ENCODE data around the gene SLC39A6.
"Not testable (repeated sequence)": the region's sequence is repeated elsewhere in the genome, so short reads cannot be mapped to it uniquely, and the experiment has no call there.

The SLC39A6 gene

DNA sequence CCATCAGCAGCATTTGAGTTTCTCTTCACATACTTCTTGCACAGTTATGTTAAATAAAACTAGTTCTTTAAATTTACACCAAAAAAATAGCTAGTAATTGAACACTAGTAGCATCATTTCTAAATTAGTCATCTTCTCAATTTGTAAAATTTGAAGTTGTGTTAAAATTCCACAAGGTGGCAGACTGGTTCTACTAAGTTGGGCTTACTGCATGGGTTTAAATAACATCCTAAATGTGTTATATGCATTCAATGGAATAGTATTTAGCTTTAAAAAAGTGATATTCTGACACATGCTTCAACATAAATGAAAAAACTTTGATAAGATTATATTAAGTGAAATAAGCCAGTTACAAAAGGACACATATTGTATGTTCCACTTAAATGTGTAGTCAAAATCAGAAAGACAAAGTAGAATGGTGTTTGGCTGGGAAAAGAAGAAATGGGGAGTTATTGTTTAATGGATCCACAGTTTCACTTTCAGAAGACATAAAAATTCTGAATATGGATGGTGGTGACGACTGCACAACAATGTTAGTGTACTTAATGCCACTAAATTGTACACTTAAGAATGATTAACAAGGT, 33.1 kb downstream of the SLC39A6 start:
- peak; percentile 53 for DNase-seq

DNA sequence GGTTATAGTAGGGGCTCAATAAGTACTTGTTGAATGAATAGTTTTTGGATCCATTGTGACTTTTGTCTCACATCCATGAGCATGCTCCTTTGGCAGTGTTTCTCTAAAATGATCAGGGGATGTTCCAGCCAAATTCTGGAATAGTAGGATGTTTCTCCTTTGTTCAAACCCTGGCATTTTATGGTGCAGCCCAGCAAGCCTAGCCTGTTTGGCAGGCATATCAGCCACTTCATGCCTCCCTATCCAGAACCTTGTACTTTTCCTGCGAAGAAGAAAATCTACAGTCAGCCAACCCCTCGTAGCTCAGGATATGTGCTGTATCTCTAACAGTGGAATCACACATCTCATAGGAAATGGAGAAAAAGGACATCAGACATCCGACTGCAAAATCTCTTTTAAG, 34.7 kb downstream of the SLC39A6 start:
- no peak for DNase-seq

DNA sequence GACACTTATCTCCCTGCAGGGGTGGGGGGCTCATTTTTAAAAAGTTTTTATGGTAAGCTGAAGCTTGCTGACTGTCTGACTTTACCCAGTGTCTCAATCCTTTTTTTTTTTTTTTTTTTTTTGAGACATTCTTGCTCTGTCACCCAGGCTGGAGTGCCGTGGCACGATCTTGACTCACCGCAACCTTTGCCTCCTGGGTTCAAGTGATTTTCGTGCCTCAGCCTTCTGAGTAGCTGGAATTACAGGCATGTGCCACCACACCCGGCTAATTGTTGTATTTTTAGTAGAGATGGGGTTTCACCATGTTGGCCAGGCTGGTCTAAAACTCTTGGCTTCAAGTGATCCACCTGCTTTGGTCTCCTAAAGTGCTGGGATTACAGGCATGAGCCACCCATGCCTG, 37.0 kb downstream of the SLC39A6 start:
- DNase-seq, result not testable (repeated sequence)

DNA sequence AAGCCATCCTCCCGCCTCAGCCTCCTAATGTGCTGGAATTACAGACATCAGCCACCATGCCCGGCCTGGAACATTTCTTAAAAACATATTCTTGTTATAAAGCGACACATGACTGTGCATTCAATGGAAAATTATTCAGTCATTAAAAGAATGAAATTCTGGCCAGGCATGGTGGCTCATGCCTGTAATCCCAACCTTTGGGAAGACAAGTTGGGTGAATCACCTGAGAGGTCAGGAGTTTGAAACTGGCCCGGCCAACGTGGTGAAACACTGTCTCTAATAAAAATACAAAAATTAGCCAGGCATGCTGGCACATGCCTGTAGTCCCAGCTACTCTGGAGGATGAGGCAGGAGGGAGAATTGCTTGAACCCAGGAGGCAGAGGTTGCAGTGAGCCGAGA, 40.1 kb downstream of the SLC39A6 start:
- DNase-seq, result no peak

DNA sequence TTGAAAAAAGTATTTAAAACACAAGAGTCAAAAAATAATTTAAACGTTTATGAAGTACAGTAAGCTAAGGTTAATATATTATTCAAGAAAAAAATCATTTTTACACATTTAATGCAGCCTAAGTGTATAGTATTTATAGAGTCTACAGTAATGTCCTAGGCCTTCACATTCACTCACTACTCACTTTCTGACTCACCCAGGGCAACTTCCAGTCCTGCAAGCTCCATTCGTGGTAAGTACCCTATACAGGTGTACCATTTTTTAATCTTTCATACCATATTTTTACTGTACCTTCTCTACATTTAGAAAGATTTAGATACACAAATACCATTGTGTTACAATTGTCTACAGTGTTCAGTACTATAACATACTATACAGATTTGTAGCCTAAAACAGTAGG, 40.9 kb downstream of the SLC39A6 start:
- no peak for DNase-seq

DNA sequence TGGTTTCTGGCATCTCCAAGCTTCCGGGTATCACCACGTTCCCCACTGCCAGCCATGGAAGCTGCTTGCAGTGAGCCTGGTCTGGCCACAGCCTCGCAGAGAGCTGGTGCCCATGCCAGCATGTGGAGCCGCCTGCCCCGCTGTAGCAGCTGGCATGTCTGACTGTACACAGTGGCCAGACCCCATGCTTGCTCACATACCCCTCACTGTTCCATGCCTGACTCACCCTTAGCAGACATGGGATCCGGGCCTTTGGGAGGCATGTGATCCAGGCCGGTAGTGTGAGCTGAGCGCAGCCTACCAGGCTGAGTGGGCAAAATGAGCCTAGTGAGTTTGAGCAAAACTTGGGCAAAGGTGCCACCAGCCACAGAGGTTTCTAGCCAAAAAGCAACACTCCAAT, 43.0 kb downstream of the SLC39A6 start:
- DNase-seq, result no peak

DNA sequence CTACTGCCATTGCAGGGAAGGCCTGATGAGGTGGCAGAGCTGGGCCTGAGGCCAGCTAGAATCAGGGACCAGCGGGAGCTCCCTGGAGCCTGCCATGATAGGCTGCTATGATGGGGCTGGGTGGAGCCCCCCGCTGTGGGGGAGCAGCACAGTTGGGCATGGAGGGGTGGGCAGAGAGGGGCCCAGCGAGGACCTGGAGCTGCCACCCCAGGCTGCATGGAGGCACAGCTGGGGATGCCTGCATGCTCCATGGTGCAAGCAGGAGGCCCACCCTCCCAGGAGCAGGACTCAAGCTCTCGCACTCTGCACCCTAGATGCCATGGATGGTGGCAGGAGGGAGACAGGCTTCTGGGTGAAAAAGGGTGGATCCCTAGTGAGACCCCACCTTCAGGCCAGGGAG, 43.9 kb downstream of the SLC39A6 start:
- DNase-seq, result no peak

DNA sequence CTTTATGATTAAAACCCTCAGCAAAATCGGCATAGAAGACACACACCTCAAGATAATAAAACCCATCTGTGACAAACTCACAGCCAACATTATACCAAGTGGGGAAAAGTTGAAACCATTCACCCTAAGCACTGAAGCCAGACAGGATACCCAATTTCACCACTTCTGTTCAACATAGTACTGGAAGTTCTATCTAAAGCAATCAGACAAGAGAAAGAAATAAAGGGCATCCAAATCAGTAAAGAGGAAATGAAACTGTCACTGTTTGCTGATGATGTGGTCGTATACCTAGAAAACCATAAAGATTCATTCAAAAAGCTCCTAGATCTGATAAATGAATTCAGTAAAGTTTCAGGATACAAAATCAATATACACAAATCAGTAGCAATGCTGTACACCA, 45.4 kb downstream of the SLC39A6 start:
- DNase-seq, result no peak

DNA sequence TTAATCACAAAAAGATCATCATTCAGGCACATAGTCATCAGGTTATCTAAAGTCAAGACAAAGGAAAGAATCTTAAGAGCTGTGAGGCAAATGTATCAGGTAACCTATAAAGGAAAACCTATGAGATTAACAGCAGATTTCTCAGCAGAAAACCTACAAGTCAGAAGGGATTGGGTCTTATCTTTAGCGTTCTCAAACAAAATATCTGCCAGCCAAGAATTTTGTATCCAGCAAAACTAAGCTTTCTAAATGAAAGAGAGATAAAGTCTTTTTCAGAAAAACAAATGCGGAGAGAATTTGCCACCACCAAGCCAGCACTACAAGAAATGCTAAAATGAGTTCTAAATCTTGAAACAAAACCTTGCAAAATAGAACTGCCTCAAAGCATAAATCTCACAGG, 48.0 kb downstream of the SLC39A6 start:
- DNase-seq, result not testable (repeated sequence)

DNA sequence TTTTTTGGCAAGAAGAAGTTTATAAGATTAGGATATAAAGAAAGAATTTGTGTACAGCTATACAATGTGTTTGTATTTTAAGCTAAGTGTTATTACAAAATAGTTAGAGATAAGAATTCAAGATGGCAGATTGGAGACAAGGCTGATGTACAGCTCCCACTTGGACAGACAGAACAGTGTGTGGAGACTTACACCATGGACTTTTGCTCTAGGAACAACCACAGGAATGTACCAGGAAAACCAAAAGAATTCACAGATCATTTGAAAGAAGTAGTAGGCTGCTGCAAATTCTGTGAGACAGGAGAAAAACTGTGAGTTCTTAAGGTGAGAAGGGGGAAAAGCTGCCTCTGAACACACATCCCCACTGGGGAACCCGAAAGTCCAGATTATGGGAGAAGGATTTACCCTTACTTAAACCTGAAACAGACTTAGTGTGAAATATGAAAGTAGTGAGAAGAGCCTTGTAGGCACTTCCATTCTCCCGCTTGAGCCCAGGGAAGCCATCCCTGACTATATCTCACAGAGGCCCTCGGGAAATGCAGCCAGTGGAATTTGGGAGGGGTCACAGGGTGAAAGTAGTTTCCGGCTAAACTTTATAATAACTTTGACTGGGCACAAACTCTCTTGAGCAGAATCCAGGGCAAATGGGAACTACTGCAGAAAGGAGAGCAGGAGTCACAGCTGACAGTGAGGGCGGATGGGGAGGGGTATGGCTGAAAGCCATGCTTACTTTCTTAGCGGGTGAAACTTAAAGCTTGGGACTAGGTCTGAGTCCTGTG, 50.2 kb downstream of the SLC39A6 start:
- no peak for DNase-seq

DNA sequence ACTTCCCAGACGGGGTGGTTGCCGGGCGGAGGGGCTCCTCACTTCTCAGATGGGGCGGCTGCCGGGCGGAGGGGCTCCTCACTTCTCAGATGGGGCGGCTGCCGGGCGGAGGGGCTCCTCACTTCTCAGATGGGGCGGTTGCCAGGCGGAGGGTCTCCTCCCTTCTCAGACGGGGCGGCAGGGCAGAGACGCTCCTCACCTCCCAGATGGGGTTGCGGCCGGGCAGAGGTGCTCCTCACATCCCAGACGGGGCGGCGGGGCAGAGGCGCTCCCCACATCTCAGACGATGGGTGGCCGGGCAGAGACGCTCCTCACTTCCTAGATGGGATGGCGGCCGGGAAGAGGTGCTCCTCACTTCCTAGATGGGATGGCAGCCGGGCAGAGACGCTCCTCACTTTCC, 51.4 kb downstream of the SLC39A6 start:
- not testable (repeated sequence) for DNase-seq

DNA sequence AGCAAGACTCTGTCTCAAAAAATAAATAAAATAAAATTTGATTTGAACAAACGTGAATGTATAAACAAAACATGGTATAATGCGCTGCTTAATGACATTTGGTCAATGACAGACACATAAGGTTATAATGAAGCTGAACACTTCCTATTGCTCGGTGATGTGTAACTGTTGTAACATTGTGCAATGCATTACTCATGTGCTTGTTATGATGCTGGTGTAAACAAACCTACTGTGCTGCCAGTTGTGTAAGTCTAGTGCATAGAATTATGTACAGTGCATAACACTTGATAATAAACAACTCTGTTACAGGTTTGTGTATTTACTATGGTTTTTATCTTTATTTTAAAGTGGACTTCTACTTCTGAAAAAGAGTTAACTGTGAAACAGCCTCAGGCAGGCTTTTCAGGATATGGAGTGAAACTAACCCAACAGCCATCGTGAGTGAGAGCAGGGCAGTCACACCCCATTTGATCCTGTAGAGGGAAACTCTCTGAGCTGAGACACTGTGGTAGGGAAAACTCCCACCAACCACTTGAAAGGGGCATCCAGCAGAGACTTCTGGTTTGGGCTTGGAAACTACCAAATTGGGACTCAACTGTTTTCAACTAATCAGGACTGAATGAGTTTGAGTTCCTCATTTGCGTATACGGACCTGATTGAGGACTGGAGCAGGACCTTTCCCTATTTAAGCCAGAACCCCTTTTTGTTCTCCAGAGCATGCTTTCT, 53.1 kb downstream of the SLC39A6 start:
- DNase-seq, result no peak

DNA sequence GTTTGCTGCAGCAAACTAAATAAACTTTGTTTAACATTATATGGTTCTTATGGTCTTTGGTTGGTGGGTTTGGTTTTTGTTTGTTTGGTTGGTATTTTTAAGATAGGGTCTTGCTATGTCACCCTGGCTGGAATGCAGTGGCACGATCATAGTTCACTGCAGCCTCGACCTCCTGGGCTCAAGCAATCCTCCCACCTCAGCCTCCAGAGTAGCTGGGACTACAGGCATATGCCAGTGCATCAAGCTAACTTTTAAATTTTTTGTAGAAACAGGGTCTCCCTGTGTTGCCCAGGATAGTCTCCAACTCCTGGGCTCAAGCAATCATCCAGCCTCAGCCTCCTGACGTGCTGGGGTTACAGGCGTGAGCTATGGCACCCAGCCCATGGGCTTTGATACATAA, 54.7 kb downstream of the SLC39A6 start:
- DNase-seq, result no peak

DNA sequence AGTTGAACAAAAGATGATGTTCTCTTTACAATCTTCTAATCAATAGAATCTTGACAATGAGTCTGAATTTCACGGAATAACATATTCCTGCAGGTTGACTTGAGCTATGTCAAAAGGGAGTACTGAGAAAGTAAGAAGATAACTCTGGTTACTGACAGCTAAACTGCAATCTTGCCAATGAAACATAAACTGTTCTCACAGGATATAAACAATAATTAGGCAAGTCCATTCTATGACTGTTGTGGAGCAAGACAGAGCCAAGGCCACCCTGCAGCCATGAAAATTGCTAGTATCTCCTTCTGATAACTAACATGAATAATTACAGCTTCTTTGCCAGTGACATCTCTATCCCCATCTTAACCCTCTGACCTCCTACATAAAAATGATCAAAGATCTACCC, 55.5 kb downstream of the SLC39A6 start:
- no peak for DNase-seq

DNA sequence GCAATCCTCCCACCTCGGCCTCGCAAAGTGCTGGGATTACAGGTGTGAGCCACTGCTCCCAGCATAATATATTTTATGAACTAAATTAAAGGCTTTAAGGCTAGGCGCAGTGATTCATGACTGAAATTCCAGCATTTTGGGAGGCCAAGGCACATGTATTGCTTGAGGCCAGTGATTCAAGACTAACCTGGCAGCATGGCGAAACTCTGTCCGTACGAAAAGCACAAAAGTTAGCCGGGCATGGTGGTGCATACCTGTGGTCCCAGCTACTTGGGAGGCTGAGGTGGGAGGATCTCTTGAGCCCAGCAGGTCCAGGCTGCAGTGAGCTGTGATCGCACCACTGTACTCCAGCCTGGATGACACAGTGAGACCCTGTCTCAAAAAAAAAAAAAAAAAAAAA, 56.7 kb downstream of the SLC39A6 start:
- not testable (repeated sequence) for DNase-seq

DNA sequence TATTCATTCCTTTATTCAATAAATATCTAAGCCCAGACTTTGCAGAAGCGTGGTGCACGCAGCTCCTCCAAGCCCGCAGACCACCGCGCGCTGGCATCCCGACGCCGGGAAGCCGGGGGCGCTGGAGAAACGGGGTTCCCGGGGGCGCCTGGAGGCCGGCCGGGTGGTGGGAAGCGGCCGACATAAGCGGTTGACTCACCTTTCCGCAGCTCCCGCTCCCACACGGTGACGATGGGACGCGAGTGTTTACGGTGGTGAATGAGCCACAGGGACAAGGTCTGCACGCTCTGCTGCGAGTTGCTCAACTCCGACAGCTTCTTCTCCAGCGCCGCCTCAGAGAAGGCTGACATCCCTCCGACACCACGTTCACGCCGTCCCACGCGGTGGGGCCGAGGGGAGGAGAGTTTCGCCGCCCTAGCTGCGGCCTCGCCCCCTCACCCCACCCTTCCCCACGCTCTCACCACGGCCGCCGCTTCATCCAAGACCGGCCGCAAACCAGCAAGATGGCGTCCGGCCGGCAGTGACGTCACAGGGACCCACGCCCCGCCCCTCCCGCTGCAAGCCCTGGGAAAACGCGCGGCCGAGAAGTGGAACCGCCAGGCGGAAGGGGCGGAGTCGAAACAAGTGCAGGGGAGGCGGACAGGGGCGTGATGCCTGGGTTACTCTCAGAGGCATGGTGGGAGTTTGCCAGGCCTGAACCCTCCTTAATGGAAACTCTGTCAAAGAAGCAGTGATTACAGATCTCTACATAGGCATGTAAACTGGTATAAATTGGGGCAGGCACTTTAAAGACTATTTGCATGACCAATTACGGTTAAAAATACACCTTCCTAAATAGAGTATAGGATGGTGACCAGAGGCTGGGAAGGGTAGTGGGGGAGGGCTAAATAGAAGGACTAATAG, 61.8 kb downstream of the SLC39A6 start, which contains the start of gene RPRD1A:
Gene RPRD1A, minus strand, starts transcription at position 505 of the 903 bp plus-strand sequence. Its CDS starts 155 bp downstream, at position 350.
- DNase-seq, result peak; percentile 91

DNA sequence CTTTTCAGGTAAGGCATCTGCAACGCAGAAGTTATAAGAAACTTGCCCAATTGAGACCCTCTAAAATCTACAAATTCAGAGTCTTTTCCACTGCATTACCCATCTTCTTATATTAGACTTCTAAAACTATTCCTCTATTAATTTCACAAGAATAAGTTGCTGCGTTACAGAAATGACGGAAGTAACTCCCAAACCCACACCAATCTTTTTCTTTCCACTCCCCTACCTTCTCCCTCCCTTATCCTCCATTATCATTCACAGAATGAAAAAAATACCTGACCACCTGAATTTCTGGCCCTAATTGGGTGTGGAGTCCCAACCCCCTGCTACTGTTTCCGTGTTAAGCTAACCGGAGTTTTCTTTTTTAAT, 62.5 kb downstream of the SLC39A6 start:
- peak; percentile 25 for DNase-seq

DNA sequence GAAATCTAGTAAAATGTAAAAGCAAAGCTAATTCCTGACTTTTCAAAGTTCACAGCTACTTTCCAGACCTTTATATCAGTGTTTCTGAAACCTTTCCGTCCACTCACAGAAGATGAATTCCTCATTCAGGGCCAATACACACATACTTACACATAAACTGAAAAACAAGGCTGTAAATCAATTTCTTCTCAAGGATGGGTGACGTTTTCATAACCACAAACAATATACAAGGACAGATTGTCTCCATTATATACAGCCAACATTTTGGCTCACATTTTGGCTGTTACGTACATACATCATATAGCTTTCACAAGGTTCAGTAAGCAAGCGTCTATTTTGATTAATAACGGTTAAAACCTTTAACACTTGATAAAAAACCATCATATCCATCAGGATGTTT, 63.1 kb downstream of the SLC39A6 start:
- DNase-seq, result no peak

DNA sequence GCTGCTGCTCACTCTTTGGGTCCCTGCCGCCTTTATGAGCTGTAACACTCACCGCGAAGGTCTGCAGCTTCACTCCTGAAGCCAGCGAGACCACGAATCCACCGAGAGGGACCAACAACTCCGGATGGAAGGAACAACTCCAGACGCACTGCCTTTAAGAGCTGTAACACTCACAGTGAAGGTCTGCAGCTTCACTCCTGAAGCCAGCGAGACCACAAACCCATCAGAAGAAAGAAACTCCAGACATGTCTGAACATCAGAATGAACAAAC, 64.4 kb downstream of the SLC39A6 start:
- DNase-seq, result not testable (repeated sequence)

DNA sequence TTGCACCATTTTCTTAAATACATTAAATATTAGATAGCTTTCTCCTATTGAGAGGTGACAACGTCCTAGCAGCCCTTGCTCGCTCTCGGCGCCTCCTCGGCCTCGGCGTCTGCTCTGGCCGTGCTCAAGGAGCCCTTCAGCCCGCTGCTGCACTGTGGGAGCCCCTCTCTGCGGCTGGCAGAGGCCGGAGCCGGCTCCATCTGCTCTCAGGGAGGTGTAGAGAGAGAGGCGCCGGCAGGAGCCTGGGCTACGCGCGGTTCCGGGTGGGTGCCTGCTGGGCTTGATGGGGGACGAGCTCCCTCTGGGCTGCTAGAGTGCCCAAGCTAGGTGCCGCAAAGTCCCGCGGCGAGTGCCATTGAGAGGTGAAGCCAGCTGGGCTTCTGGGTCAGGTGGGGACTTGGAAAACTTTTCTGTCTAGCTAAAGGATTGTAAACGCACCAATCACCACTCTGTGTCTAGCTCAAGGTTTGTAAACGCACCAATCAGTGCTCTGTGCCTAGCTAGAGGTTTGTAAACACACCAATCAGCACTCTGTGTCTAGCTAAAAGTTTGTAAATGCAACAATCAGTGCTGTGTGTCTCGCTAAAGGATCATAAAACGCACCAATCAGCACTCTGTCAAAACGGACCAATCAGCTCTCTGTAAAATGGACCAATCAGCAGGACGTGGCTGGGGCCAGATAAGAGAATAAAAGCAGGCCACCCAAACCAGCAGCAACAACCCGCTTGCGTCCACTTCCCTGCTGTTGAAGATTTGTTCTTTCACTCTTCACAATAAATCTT, 64.9 kb downstream of the SLC39A6 start:
- DNase-seq, result no peak

DNA sequence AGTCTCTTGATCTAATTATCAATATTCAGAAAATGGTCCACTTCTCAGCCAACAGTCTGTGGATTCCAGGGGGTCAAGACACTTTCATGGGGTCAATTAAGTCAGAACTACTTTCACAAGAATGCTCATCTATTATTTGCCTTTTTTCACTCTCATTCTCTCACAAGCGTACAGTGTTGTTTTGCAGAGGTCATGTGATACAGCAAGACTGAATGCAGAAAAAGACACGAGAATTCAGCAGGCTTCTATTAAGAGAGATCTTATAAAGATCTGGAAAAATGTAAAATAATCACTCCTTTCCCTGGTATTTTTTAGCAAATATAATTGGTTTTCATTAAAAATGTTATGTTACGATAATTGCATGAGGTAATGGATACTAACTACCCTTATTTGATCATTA, 70.5 kb downstream of the SLC39A6 start:
- DNase-seq, result no peak
